ENCODE results near the gene NUDT3. TPM values are rescaled to one million over a fixed set of nuclear protein-coding genes. Genes with fewer than 3 reads are reported as not detected.
"Not testable (repeated sequence)": the region's sequence is repeated elsewhere in the genome, so short reads cannot be mapped to it uniquely, and the experiment has no call there.

NUDT3 gene
- total and polyA plus RNA-seq, 2 experiments from 2014 or later = 18.6 to 26.1 TPM

- H3K27me3 ChIP-seq = no peaks in the 10 kb centered on the region
- no peaks in the 10 kb centered on the region for H3K9me3 ChIP-seq (ENCODE audit: low read depth)
- no peaks in the 10 kb centered on the region for H3K36me3 ChIP-seq
- DNase-seq (ENCODE audit: low read depth in 1 of 2, low spot score in 1 of 2) = peak in 1 of 2 donors; percentile 62
- H3K27ac ChIP-seq = no peak overlapping the region
- peaks cover 9% of the 10 kb centered on the region for H3K4me1 ChIP-seq (ENCODE audit: low read depth)
- H3K4me3 ChIP-seq = no peak overlapping the region
- no peak for TF ChIP-seq CTCF (IDR thresholded peaks at IDR 0.05; ENCODE audit: low read depth, low read length)
Observed at GRCh38 chr6:34381081-34381480, 11.4 kb downstream of the NUDT3 start.

GRCh38 chr6:34378470-34378869 lies 14.0 kb downstream of the NUDT3 start:
- no peak for DNase-seq (ENCODE audit: low read depth in 1 of 2, low spot score in 1 of 2)
- H3K36me3 ChIP-seq = no peaks in the 10 kb centered on the region
- no peak overlapping the region for H3K4me3 ChIP-seq
- TF ChIP-seq CTCF (IDR thresholded peaks at IDR 0.05; ENCODE audit: low read depth, low read length) = no peak
- H3K9me3 ChIP-seq (ENCODE audit: low read depth) = no peaks in the 10 kb centered on the region
- no peak overlapping the region for H3K27ac ChIP-seq
- no peaks in the 10 kb centered on the region for H3K4me1 ChIP-seq (ENCODE audit: low read depth)
- H3K27me3 ChIP-seq = no peaks in the 10 kb centered on the region

- no peaks in the 10 kb centered on the region for H3K4me1 ChIP-seq (ENCODE audit: low read depth)
- TF ChIP-seq CTCF (IDR thresholded peaks at IDR 0.05; ENCODE audit: low read depth, low read length) = no peak
- no peak for DNase-seq (ENCODE audit: low read depth in 1 of 2, low spot score in 1 of 2)
- no peaks in the 10 kb centered on the region for H3K36me3 ChIP-seq
- H3K4me3 ChIP-seq = no peak overlapping the region
- H3K9me3 ChIP-seq (ENCODE audit: low read depth) = no peaks in the 10 kb centered on the region
- H3K27ac ChIP-seq = no peak overlapping the region
- no peaks in the 10 kb centered on the region for H3K27me3 ChIP-seq
Observed at GRCh38 chr6:34377984-34378383, 14.5 kb downstream of the NUDT3 start.

GRCh38 chr6:34377571-34377970 lies 14.9 kb downstream of the NUDT3 start:
- not testable (repeated sequence) for H3K4me3 ChIP-seq; H3K36me3 ChIP-seq; H3K4me1 ChIP-seq (ENCODE audit: low read depth); H3K27me3 ChIP-seq; H3K27ac ChIP-seq; H3K9me3 ChIP-seq (ENCODE audit: low read depth); DNase-seq (ENCODE audit: low read depth in 1 of 2, low spot score in 1 of 2)

GRCh38 chr6:34375833-34376232 lies 16.6 kb downstream of the NUDT3 start:
- no peak overlapping the region for H3K4me3 ChIP-seq
- no peaks in the 10 kb centered on the region for H3K27me3 ChIP-seq
- TF ChIP-seq CTCF (IDR thresholded peaks at IDR 0.05; ENCODE audit: low read depth, low read length) = no peak
- DNase-seq (ENCODE audit: low read depth in 1 of 2, low spot score in 1 of 2) = no peak
- H3K4me1 ChIP-seq (ENCODE audit: low read depth) = no peaks in the 10 kb centered on the region
- H3K36me3 ChIP-seq = no peaks in the 10 kb centered on the region
- H3K9me3 ChIP-seq (ENCODE audit: low read depth) = no peaks in the 10 kb centered on the region
- no peak overlapping the region for H3K27ac ChIP-seq

GRCh38 chr6:34374508-34374907 lies 18.0 kb downstream of the NUDT3 start:
- peak overlapping the region; percentile 8 for H3K27ac ChIP-seq
- TF ChIP-seq CTCF (IDR thresholded peaks at IDR 0.05; ENCODE audit: low read depth, low read length) = no peak
- H3K9me3 ChIP-seq (ENCODE audit: low read depth) = no peaks in the 10 kb centered on the region
- peak in 1 of 2 donors; percentile 51 for DNase-seq (ENCODE audit: low read depth in 1 of 2, low spot score in 1 of 2)
- H3K4me3 ChIP-seq = no peak overlapping the region
- H3K4me1 ChIP-seq (ENCODE audit: low read depth) = no peaks in the 10 kb centered on the region
- H3K27me3 ChIP-seq = no peaks in the 10 kb centered on the region
- no peaks in the 10 kb centered on the region for H3K36me3 ChIP-seq
